HG02588 (cell line): ENCODE results near the gene HPGDS.
"Not testable (repeated sequence)": the region's sequence is repeated elsewhere in the genome, so short reads cannot be mapped to it uniquely, and the experiment has no call there.

Source experiments
- ATAC-seq: cut with Tn5 transposase; IDR thresholded peaks from one replicate; pipeline ENCODE4 v1.9.1; 2021; ENCODE audit warnings: mild to moderate bottlenecking, moderate library complexity; ENCODE audit not compliant: unreplicated experiment

HPGDS gene

DNA sequence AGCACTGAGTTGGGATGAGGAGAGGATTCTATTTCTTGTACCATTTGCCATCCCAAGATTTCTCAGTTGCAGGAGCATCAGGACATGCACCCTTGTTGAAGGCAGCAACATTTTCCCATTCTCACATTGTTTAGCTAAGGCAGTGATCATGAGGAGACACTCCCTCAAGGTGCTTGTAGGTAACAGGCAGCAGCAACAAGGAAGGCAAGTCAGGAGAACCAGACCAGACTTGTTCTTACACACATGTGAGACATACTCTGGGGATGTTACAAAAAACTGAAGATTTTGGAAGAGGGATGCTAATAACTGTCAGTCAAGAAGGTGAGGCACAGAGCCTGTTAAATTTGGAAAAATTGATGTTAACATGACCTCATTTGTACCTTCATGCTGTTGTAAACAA, 15.5 kb upstream of the HPGDS start:
- ATAC-seq, result no peak

DNA sequence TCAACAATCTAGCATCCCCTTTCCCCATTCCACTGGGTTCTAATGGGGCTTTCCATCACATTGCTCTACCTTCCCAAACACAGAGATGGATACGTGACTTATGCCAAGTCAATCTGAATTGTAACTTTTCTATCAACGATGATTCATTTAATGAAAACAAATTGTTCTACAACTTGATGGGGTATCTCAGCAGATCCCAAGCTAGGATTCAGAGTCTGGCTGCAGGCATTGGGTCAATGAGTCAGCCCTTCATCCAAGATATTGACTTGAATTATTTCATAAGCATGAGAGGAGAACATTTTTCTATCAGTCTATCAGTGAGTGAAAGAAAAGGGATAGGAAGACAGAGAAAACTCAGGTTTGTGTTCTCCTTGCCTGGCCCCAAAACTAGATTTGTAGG, 15.0 kb upstream of the HPGDS start:
- ATAC-seq, result no peak

DNA sequence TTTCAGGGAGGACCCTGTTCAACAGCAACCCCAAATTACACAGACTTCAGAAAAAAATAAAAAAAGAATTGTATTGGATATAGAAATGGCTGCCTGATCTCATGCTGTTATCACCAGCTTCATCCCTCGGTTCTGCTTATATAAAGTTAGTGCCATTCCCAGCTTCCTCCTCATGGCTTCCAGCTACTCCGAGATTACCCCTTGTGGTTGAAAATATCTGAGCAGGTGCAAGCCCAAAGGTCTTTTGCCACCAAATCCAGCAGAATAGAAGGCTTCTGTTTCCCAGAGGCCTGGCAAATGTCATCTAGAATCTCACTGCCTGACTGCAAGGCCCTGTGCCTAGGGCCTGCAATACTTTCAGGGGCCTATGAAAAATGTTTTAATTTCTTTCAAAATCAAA, 13.8 kb upstream of the HPGDS start:
- no peak for ATAC-seq

DNA sequence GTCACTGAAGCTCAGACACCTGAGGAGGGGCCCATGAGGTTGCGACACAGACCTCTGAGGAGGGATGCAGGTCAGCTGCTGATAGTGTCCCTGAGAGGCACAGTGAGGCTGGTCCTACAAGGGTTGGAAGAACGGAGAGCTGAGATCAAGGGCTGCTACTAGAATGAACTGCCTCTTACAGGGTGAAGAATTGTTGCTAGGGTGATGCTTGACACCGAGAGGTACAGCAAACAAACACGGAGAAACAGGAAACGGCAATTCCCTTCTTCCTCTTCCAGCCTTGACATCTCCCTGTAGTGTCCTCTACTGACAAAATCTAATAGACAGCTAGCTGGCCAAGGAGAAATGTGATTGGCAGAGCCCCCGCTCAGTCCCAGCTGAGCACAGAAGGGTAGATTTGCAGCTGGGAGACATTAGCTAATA, 11.8 kb upstream of the HPGDS start:
- ATAC-seq, result no peak

DNA sequence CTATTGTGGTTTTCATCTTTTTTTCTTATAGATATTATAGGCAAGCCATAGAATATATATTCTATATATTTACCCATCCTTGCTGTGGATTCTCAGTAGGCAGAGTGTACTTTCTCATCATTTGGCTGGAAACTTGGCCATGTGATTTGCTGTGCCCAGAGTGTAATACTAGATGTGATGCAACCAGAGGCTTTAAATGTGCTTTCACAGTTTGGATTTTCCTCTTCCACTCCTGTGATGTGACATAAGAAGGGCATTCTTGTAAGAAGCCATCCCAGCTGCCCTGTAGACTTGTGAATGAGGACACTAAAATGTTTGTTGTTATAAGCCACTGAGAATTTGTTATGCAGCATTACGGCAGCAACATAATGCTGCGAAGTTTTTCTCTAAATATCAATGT, 10.4 kb upstream of the HPGDS start:
- no peak for ATAC-seq

DNA sequence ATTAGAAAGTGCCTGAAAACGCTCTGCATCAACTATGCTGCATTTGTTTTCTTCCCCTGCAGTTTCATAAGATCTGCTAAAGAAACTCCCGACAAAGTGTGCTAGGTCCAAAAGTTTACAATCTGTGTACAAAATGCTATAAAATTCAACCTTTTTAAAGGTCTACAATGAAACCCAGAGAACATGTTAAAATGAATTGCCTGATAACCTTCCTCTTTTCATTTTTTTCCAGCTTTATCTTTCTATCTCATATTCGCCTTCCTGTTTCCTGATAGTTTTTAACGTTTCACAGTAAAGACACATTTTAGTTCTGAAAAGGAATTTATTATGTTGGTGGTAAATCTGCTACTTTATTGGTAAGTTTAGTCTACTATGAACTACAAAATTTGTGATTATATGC, 9.5 kb upstream of the HPGDS start:
- ATAC-seq, result no peak

DNA sequence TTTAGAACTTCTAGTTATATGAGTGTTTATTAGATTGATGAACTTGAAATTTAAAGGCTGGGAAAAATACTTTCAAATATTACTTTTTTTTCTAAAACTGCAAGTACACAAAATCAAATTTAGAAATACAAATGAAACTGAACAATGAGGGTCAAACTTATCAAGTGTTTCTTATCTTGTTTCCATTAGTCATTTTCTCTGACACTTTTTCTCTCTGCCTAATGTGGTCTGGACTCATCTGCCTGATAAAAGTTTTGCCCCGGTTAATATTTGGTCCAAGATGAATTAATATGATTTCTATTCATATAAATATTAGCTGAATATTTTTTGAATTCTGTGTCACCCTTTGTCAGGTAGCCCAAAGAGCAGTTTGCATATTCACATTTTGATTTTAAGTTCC, 8.7 kb upstream of the HPGDS start:
- no peak for ATAC-seq

DNA sequence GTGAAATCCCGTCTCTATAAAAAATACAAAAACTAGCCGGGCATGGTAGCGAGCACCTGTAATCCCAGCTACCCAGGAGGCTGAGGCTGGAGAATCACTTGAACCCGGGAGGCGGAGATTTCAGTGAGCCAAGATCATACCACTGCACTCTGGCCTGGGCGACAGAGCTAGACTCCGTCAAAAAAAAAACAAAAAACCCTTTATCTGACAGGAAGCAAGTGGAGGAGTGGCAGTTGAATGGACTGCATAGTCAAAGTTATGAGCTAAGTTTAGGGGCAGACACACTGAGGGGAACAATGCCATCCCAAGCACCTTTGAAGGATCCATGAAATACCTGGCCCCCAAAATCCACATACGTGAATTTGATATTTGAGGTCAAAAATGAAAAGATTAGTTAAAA, 7.5 kb upstream of the HPGDS start:
- no peak for ATAC-seq

DNA sequence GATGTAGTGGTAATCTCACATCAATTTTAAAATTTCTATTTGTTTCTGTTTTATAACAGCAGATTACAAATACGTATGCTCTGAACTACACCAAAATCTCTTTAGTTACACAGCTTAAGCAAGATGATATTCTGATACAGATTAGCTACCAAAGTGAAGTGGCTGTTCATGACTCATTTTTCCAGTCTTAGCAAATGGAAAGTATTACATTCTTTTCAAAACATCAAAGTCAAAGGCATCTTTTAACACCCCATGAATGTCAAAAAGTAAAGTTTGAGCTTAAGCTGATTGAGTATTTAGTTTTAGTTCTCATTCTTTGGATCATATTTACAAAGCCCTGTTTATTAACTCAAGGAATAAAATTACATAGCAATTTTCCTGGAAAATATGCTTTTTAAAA, 6.6 kb upstream of the HPGDS start:
- no peak for ATAC-seq

DNA sequence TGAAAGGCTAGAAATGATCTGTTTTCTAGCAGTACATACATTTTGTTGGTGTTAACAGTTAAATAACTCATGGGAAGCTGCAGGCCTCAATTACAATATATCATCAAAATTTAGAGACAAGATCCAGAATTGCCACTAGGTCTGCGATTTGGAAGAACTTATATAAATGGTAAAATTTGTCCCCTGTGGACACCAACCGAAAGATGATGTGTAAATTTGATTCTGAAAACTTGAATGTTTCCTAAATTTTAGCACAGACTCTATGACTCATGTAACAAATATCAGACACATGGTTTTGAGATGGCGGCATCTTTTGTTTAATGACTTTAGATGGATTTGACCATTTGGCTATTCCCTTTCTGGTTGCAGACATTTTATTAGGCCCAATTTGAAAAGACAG, 6.0 kb upstream of the HPGDS start:
- no peak for ATAC-seq

DNA sequence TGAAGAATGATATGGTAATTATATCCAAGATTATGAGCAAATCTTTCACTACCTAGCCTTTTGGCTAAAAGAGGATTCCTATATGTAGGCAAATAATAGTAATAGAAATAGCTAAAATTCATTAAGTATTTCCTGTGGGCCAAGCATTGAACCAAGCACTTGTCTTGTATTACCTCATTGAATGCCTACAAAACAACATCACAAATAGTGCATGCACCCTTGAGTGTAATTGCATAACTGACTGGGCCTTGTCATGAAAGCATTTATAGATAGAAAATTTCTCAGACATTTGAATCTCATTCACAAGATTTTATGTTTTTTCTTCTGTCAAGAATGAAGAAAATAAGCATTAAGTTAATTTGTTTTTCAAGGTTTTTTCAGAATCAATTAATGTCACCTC, 3.9 kb upstream of the HPGDS start:
- no peak for ATAC-seq

DNA sequence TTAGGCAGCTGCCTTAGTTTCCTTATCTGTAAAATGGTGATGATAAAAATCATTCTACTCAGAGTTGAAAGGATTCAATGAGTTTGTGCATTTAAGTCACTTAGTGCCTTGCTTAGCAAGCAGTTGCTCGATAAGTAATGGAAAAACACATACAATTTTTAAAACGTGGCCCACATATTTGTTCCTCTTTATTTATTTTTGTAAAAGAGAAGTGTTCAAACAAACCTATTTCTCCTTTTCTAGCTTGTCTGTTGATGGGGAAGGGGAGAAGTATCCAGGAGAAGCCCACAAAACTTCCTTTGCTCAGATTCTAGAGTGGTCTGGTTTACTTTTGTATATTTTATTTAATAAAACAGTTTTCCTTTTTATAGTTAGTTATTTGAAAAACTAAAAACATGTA, 3.3 kb upstream of the HPGDS start:
- no peak for ATAC-seq

DNA sequence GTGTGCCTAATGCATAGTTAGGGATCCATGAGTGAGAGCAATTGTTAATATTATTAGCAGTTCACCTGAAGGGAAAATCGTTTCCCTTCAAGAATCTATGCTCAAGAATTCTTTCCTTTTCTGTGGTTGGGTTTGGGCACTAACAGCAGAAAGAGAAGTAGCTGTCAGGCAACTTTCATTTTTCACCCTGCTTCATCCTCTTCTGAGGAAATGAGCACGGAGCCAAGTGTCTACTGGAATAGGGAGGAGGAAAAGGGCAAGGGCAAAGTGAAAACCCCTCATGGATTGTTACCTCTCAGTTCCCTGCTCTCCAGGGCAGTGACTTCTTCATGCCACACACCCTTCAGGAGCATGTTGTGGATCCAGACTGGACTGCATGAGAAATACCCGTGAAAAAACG, 2.6 kb upstream of the HPGDS start:
- ATAC-seq, result no peak

DNA sequence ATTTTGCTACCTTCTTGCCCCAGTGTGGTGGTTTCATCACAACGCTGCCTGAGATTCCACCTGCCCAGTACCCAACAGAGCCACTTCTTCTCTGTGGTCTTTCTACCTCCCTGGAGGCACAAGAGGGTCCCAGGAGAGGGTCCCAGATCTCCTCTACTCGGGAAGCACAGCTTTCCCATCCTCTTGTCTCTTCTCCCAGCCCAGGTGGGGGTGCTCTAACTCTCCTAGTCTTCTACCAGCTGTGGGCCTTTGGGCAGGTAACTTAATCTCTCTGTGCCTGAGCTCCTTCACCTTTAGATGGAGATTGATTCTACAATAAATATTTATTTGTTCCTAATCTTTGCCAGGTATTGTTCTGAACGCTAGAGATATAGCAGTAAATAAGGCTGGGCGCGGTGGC, 1.8 kb upstream of the HPGDS start:
- no peak for ATAC-seq

DNA sequence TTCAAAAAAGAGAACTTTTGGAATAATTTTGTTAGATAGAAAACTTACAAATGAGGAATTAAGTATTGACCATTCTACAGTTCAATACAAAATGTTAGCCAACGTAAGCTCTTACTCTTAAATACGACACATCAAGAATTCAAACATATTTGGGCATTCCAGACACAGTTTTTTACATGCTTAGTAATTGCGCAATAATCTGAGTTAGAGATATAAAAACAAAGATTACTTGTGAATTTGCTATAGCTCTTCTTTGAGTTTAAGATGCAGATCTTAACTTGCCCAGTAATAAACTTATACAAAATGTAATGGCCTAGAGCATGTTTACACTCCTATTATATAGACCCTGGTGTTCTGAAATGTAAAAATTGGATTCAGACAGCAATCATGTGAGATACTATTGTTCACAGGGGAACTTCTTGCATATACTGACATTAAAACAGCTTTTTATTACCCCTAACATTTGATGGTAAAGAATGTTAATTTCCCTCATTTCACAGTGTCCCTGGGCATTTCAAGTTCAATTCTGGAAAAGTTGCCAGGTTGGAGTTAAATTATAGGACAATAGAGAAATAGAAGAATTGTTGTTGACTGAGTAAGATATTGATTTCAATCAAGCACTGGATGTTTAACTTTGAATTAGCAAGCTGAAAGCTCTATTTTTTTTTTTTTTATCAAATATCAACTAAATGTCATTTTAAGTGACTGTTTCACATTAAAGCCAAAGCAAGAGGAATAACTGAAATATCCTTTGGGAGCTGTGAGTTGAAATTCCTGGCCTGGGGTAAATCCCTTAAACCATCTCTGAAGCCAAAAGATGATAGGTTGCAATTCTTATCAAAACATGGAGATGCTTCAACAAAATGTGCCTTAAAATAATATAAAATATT, 910 bp downstream of the HPGDS start:
- ATAC-seq, result no peak

DNA sequence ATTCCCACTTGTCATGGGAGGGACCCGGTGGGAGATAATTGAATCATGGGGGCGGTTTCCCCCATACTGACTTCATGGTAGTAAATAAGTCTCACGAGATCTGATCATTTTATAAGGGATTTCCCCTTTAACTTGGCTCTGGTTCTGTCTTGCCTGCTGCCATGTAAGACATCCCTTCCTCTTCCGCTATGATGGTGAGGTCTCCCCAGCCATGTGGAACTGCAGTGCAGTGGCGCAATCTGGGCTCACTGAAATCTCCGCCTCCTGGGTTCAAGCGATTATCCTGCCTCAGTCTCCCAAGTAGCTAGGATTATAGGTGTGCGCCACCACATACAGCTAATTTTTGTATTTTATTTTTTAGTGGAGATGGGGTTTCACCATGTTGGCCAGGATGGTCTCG, 2.9 kb downstream of the HPGDS start:
- ATAC-seq, result no peak

DNA sequence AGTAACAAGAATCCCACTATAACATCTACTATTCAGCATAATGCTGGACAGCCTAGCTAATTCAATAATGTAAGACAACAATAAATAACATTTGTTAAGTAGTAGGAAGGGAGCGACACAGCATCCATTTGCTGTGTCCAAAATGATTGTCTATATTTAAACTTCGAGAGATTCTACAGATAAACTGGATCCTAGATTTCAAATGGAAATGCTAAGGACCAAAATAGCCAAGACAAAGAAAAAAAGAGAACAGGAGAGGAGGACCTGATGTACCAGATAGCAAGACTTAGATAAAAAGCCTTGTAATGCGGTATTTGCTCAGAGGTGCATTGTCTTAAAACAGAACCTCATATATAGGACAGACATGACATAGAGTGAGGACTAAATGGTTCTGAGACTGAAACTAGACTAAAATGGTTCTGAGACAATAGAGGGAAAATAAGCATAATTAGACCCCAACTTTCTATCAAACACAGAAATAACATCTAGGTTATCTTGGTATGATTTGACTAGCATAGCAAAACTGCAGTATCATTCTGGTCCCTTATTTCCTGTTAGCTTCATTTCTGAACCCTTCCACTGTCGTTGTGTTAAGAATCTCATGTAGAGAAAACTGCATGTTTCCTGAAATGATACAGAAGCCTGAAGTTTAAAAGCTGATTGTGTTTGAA, 3.8 kb downstream of the HPGDS start:
- peak; percentile 63 for ATAC-seq

DNA sequence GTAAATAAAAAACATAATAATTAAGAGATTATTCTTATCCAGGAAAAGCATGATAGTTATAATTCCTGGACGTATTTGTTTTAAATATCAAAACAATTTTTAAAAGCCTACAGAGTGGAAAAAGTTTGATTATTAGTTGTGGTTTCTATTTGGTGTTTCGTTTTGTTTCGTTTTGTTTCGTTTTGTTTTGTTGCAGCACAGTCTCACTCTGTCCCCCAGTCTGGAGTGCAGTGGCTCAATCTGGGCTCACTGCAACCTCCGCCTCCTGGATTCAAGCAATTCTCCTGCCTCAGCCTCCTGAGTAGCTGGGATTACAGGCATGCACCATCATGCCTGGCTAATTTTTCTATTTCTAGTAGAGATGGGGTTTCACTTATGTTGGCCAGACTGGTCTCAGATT, 5.8 kb downstream of the HPGDS start:
- ATAC-seq, result not testable (repeated sequence)

DNA sequence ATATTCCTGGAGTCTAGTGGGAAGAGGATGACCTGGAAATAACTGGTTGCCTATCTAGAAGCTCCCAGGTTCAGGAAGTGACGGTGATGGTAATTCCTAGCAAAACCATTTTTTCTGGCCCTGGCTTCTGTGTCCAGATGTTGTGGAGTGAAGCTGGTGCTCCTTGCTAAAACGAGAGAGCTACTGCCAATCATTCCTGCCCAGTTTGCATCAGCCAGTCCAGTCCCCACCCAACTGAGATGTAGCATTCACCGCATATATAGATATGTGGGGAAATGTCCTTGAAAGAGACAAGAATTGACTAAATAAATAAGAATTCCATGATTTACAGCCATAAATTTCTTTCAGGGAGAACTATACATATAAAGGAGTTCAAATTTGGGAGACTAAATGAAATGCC, 6.3 kb downstream of the HPGDS start:
- no peak for ATAC-seq

DNA sequence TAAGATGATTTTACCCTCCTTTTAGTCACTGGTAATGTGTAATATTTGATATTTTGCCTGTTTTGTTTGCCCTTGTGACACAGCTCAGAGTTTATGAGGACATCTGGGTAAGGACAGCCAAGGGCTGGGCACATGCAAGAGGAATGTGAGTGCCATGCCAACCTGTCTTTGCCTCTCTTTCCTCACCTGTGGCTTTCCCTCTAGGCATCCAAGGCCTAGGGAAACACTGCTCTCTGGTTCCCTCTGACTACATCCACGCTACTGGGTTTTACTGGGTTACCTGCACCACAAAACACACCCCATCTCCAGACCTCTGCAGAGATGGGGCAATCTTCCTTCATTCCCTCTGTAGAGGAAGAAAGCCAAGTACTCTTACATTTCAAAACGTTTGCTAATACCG, 7.7 kb downstream of the HPGDS start:
- ATAC-seq, result no peak

DNA sequence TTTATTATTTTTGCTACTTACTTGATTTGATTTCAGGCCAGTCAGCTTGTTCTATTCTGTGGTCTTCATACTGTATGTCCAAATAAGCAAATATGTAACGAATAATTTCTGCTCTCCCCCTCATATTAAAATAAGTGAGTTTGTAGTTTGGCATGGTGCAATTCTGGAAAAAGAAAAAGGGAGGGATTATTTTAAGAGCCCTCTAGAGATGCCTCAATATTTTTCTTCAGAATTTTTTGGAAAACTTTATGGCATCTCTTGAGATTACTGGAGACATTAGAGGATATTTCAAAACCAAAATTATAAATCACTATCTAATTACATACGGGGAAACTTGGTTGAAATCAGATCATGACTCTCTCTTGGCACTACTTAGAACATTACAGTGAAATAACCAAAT, 8.2 kb downstream of the HPGDS start:
- no peak for ATAC-seq

DNA sequence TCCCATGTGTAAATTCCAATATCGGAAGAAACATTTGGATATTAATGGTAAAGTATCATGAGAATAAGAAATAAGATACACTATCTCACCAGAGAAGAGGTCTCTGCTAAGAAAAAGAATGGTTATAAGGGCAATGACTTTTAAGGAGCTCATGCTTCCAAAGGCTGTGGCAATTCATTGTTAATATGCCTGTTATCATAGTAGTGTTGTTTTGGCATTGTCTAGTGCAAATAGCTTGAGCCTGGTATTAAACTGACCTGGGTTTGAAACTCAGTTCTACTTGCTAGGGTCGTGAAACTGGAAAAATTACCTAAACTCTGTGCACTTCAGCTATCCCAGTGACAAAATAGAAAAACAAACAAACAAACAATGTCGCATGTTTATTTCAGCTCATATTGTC, 8.8 kb downstream of the HPGDS start:
- no peak for ATAC-seq
